ENCODE results near the gene MAGI2.
"Not testable (repeated sequence)": the region's sequence is repeated elsewhere in the genome, so short reads cannot be mapped to it uniquely, and the experiment has no call there.

MAGI2 gene

DNA sequence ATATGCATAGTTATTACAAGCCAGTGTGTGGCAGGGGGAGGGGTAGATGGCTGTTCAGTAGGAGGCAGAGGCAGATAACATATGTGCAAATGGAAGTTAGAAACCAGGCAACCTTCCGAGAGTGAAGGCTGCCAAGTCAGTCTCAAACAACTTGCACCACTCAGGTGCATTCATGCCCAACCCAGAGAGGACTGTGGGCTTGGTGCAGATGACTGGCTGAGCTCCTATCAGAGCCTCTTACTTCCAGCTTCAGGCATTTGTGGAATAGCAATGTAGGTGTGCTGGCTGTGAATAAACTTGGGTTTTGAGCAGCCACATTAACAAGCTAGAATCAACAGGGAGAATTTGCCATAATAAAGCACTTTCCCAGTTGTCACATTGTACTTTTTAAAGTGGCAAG is 865.1 kb downstream of the MAGI2 start:
- no peak overlapping the region for H3K4me3 ChIP-seq (ENCODE audit: low read depth, low read length)
- no peak for TF ChIP-seq CTCF (conservative IDR thresholded peaks at IDR 0.05; ENCODE audit: low read depth, low read length)
- DNase-seq (ENCODE audit: low read depth), result no peak

GRCh38 chr7:78587443-78588044 is 865.9 kb downstream of the MAGI2 start:
- peak; percentile 19 for DNase-seq (ENCODE audit: low read depth)
- peak; percentile 37 for TF ChIP-seq CTCF (conservative IDR thresholded peaks at IDR 0.05; ENCODE audit: low read depth, low read length)
- no peak overlapping the region for H3K4me3 ChIP-seq (ENCODE audit: low read depth, low read length)

DNA sequence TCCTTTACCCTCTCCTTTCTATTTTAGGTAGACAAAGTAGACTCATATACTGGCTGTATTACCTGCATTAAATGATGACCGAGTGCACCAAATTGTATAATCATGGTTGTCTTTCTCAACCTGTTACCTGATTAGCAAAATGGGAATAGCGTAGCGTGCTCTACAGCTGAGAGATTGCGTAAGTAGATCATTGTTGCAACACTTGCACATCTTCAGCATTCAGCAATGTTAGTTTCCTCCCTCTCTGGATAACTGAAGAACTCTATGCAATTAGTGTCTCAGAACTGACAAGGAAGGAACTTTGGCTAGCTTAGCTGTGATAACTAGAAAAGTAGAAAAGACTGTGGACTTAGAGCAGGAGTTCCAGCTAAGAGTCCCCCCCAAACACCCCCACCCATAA is 867.5 kb downstream of the MAGI2 start:
- no peak overlapping the region for H3K4me3 ChIP-seq (ENCODE audit: low read depth, low read length)
- no peak for TF ChIP-seq CTCF (conservative IDR thresholded peaks at IDR 0.05; ENCODE audit: low read depth, low read length)
- no peak for DNase-seq (ENCODE audit: low read depth)

- no peak for TF ChIP-seq CTCF (conservative IDR thresholded peaks at IDR 0.05; ENCODE audit: low read depth, low read length)
- DNase-seq (ENCODE audit: low read depth), result no peak
Observed at GRCh38 chr7:78578686-78579085, 874.8 kb downstream of the MAGI2 start.

DNA sequence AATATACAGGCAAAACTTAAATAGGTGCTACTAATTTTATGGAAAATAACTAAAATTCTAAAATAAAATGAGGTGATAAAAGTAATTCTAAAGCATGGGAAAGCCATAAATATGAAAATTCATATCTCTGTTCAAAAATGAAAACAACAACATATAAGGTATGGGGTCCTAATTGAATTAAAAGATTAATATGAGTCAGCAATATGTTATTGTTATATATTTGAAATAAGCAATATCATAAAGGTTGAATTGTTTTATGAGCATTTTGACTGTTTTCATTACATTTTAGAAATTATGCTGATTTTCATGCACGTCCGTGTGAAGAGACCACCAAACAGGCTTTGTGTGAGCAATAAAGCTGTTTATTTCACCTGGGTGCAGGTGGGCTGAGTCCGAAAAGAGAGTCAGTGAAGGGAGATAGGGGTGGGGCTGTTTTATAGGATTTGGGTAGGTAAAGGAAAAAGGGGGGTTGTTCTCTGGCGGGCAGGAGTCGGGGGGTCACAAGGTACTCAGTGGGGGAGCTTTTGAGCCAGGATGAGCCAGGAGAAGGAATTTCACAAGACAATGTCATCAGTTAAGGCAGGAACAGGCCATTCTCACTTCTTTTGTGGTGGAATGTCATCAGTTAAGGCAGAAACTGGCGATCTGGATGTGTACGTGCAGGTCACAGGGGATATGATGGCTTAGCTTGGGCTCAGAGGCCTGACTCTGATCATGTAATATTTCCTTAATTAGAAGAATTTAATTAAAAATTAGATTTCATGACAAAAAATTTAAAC is 876.1 kb downstream of the MAGI2 start:
- H3K4me3 ChIP-seq (ENCODE audit: low read depth, low read length); DNase-seq (ENCODE audit: low read depth): not testable (repeated sequence)

More at GRCh38 chr7:78578686-78579085, 874.8 kb downstream of the MAGI2 start:
- H3K4me3 ChIP-seq (ENCODE audit: low read depth, low read length), result no peak overlapping the region

DNA sequence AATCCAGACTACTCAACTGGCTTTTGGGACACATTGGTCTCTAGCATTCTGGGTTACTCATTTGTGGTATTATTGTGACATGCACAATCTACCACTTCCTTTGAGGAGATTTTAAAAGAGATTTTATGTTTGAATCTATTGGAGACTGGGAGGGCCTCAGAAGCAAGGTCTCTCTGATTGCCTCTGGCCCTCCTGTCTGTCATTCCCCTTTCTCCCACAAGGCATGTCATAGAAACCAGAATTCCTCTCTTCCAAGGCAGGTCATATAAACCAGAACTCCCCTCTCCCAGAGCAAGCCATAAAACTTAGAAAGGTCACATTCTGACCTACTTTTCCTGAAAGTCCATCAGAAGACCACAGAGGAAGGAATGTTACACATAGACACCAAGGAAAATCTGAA is 877.2 kb downstream of the MAGI2 start:
- H3K4me3 ChIP-seq (ENCODE audit: low read depth, low read length), result no peak overlapping the region
- no peak for TF ChIP-seq CTCF (conservative IDR thresholded peaks at IDR 0.05; ENCODE audit: low read depth, low read length)
- no peak for DNase-seq (ENCODE audit: low read depth)

DNA sequence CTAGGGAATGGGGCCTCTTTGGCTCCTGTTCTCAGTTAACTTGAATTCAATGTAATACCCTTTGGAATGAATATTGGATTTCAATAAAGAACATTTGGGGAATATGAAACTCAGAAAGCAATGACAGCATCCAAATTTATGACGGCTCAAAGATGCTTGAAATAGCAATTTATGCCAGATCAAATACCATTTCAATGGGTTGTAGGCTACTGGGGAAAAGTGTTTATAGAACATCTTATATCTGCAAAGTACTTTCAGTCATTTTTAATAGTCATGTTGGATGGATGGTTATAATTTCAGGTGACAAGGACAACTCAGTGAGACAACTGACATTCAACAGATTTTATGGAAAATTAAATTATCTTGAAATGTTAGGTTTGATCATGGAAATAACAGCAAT is 882.2 kb downstream of the MAGI2 start:
- TF ChIP-seq CTCF (conservative IDR thresholded peaks at IDR 0.05; ENCODE audit: low read depth, low read length), result no peak
- no peak for DNase-seq (ENCODE audit: low read depth)
- H3K4me3 ChIP-seq (ENCODE audit: low read depth, low read length), result no peak overlapping the region

All from choroid plexus epithelial cell (primary cell).